ENCODE results near the gene HIGD2B.
"Not testable (repeated sequence)": the region's sequence is repeated elsewhere in the genome, so short reads cannot be mapped to it uniquely, and the experiment has no call there.

HIGD2B gene, protein sequence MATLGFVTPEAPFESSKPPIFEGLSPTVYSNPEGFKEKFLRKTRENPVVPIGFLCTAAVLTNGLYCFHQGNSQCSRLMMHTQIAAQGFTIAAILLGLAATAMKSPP

DNA sequence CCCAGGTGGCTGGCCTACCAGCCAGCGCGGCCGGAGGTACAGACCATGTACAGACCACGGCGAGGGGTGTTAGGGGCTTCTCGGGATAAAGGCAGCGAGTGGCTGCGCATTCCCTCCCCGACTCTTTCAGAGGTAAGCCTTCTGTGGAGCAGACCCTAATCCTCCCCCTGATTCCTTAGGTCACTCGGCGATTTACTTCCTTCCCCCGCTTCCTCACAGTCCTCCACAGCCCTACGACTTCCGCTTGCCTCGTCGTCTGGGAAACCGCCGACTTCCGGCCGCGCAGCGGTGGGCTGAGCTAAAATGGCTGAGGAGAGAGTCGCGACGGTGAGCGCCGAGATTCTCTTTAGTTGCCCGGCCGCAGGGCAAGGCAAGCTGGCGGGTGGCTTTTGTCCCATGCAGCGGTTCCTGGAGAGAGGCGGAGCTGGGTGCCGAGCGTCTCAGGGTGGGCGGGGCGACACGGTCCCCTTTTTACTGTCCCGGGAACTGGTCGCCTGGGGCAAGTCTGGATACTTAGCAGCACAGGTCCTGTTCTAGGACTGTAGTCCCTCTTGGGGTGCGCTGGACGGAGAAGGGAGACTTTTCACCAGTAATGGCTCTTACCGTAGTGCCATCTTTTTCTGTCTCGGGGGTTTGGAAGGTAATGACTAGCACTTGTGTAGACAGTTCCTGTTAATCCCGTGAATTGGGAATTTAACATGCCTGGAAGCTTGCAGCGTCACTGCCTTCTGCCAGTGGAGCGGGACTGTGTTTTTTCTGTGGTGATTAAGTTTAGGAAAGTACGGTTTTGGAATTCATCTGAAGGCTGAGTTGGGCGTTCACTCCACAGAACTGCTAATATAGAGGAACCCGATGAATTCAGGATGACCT, at the start of gene HIGD2B, which contains the start of gene BBS4:
Gene HIGD2B (minus strand): TSS at position 258 of the 870 bp plus-strand sequence. CDS start 9,808 bp downstream, outside the sequence.
Gene BBS4 (plus strand): TSS at position 283 of the 870 bp plus-strand sequence. CDS start 21 bp downstream, at position 304.
- Histone ChIP-seq H3K36me3 (ENCODE audit: control insufficient read depth in 1 of 2, insufficient read depth in 2 of 2, low read length in 2 of 2) (no peaks in the 10 kb centered on the region), H3K4me3 (ENCODE audit: low read depth in 1 of 2, low read length in 2 of 2) (peak within 1 kb of the TSS; percentile 80 to 87), H3K9me3 (ENCODE audit: control insufficient read depth in 1 of 2, low read length in 2 of 2) (no peaks in the 10 kb centered on the region), H3K27me3 (ENCODE audit: low read depth, low read length) (no peaks in the 10 kb centered on the region), H3K27ac (ENCODE audit: low read length) (peak within 1 kb of the TSS; percentile 98), H3K4me1 (ENCODE audit: control insufficient read depth in 1 of 2, insufficient read depth in 2 of 2, low read length in 2 of 2) (peaks cover 5 to 7% of the 10 kb centered on the region in 2 donors)

DNA sequence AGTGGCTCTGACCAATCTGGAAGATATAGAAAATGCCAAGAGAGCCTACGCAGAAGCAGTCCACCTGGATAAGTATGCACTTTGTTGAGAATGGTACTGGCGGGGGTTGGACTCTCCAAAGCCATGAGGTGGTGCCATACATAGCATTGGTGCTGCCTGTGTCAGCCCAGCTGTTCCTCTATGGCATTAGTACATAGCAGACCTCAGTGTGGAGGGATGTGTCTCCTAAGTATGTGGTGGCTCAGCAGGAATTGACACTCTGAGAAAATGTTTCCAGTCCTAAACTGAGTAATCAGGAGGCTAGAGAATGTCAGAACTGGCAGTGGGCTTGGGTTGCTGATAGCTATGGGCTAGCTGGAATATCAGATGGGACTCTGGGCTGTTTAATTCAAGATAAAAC, 49.1 kb upstream of the HIGD2B start:
- Histone ChIP-seq H3K36me3 (ENCODE audit: control insufficient read depth in 1 of 2, insufficient read depth in 2 of 2, low read length in 2 of 2) (peaks cover 38 to 68% of the 10 kb centered on the region in 2 donors), H3K9me3 (ENCODE audit: control insufficient read depth in 1 of 2, low read length in 2 of 2) (no peaks in the 10 kb centered on the region), H3K27ac (ENCODE audit: low read length) (no peak overlapping the region), H3K4me3 (ENCODE audit: low read depth in 1 of 2, low read length in 2 of 2) (no peak overlapping the region), H3K27me3 (ENCODE audit: low read depth, low read length) (no peaks in the 10 kb centered on the region), H3K4me1 (ENCODE audit: control insufficient read depth in 1 of 2, insufficient read depth in 2 of 2, low read length in 2 of 2) (no peaks in the 10 kb centered on the region)

DNA sequence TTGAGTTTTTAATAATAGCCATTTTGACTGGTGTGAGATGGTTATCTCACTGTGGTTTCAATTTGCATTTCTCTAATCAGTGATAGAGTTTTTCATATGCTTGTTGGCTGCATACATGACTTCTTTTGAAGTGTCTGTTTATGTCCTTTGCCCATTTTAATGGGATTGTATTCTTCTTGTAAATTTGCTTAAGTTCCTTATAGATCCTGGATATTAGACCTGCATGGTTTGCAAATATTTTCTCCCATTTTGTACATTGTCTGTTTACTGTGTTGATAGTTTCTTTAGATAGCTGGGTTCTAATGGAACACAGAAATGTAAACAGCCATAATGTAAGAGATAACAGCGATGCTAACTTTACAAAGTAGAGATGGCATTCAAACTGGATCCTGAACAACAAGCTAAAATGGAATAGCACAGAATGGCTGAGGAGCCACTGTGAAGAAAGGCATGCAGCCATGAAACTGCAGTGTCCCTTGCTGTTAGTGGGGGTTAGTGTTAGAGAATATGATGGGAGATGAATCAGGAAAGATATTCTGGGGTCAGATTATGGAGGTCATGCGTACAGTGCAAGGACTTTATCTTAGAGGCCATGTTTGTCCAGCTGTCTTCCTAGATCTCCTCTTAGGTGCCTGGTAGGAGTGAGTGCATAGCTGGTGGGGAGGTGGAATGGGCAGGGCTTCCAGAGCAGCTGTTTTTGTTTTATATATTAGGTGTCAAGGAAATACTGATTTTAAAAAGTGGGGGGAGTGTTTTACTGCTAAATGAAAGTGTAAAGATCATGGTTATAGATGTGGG, 48.2 kb upstream of the HIGD2B start:
- H3K36me3 ChIP-seq (ENCODE audit: control insufficient read depth in 1 of 2, insufficient read depth in 2 of 2, low read length in 2 of 2), result peaks cover 42 to 59% of the 10 kb centered on the region in 2 donors
- H3K27ac ChIP-seq (ENCODE audit: low read length), result no peak overlapping the region
- H3K4me1 ChIP-seq (ENCODE audit: control insufficient read depth in 1 of 2, insufficient read depth in 2 of 2, low read length in 2 of 2), result no peaks in the 10 kb centered on the region
- H3K4me3 ChIP-seq (ENCODE audit: low read depth in 1 of 2, low read length in 2 of 2), result no peak overlapping the region
- no peaks in the 10 kb centered on the region for H3K9me3 ChIP-seq (ENCODE audit: control insufficient read depth in 1 of 2, low read length in 2 of 2)
- H3K27me3 ChIP-seq (ENCODE audit: low read depth, low read length), result no peaks in the 10 kb centered on the region

DNA sequence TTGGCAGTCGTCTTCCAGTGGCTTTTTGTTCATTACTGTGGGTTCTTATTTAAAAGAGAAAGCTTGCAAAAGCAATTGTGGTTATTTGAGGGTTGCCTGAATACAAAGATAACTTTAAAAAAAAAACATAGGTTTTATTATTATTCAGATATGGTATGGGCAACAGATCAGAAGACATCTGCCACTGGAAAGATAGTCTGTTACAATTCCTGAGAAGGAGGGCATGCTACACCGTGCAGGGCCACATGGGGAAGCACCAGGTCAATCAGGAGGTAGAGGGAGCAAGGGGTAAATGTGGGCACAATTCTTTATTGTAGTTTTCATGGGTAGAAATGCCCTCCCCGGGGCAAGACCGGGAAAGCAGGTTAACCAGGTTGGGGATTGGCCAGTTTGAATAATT, 46.5 kb upstream of the HIGD2B start:
- Histone ChIP-seq H3K4me1 (ENCODE audit: control insufficient read depth in 1 of 2, insufficient read depth in 2 of 2, low read length in 2 of 2) (no peaks in the 10 kb centered on the region), H3K4me3 (ENCODE audit: low read depth in 1 of 2, low read length in 2 of 2) (no peak overlapping the region), H3K9me3 (ENCODE audit: control insufficient read depth in 1 of 2, low read length in 2 of 2) (no peaks in the 10 kb centered on the region), H3K27ac (ENCODE audit: low read length) (no peak overlapping the region), H3K27me3 (ENCODE audit: low read depth, low read length) (no peaks in the 10 kb centered on the region), H3K36me3 (ENCODE audit: control insufficient read depth in 1 of 2, insufficient read depth in 2 of 2, low read length in 2 of 2) (peaks cover 41 to 44% of the 10 kb centered on the region in 2 donors)

DNA sequence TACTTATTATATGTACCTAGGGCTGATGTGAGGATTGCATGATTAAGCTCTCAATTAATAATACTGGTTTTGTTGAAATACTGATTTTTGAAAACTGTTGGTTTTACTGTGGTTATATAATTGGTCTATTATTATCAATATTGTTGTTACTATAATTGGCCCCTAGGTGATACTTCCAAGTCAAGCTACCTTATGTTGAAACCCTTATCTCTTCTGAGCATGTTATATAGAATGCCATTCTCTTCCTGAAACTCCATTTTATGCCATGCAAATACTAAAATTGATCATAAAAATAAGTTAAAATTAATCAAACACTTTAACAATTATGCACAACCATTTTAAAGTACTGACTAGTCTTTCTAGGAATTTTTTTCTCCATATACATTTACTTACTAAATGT, 46.1 kb upstream of the HIGD2B start:
- Histone ChIP-seq H3K4me3 (ENCODE audit: low read depth in 1 of 2, low read length in 2 of 2) (no peak overlapping the region), H3K9me3 (ENCODE audit: control insufficient read depth in 1 of 2, low read length in 2 of 2) (no peaks in the 10 kb centered on the region), H3K27ac (ENCODE audit: low read length) (no peak overlapping the region), H3K4me1 (ENCODE audit: control insufficient read depth in 1 of 2, insufficient read depth in 2 of 2, low read length in 2 of 2) (no peaks in the 10 kb centered on the region), H3K36me3 (ENCODE audit: control insufficient read depth in 1 of 2, insufficient read depth in 2 of 2, low read length in 2 of 2) (peaks cover 40 to 41% of the 10 kb centered on the region in 2 donors), H3K27me3 (ENCODE audit: low read depth, low read length) (no peaks in the 10 kb centered on the region)

DNA sequence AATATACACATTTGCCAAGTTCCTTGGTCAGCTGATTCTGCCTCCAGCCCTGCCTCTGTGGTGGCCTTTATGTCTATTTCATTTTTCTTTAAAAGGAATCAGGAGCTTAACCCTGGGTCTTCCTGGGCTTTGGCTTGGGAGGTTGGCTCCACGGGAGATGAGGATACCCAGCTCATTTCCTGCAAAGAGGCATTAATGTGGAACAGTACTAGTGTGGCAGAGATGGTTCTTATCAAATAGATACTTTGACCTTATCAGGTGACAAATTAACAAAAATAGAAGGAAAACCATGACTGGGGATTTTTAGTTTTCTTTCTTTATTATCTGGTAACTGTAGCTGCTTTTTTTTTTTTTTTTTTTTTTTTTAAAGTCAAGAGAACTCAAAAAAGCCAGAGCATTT, 42.8 kb upstream of the HIGD2B start:
- H3K27ac ChIP-seq (ENCODE audit: low read length), result no peak overlapping the region
- H3K4me1 ChIP-seq (ENCODE audit: control insufficient read depth in 1 of 2, insufficient read depth in 2 of 2, low read length in 2 of 2), result no peaks in the 10 kb centered on the region
- no peaks in the 10 kb centered on the region for H3K27me3 ChIP-seq (ENCODE audit: low read depth, low read length)
- no peak overlapping the region for H3K4me3 ChIP-seq (ENCODE audit: low read depth in 1 of 2, low read length in 2 of 2)
- no peaks in the 10 kb centered on the region for H3K9me3 ChIP-seq (ENCODE audit: control insufficient read depth in 1 of 2, low read length in 2 of 2)
- H3K36me3 ChIP-seq (ENCODE audit: control insufficient read depth in 1 of 2, insufficient read depth in 2 of 2, low read length in 2 of 2), result peaks cover 24 to 36% of the 10 kb centered on the region in 2 donors

DNA sequence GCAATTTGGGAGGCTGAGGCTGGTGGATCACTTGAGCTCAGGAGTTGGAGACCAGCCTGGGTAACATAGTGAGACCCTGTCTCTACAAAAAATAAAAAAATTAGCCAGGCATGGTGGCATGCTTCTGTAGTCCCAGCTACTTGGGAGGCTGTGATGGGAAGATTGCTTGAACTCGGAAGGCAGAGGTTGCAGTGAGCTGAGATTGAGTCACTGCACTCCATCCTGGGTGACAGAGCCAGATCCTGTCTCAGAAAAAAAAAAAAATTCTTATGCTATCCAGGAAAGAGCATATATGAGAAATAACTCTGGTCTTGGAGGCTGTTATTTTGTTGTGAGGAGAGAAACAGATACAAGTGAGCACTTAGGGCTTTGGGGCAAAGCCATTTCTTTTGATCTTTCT, 42.3 kb upstream of the HIGD2B start:
- H3K4me3 ChIP-seq (ENCODE audit: low read depth in 1 of 2, low read length in 2 of 2); H3K27me3 ChIP-seq (ENCODE audit: low read depth, low read length); H3K27ac ChIP-seq (ENCODE audit: low read length); H3K4me1 ChIP-seq (ENCODE audit: control insufficient read depth in 1 of 2, insufficient read depth in 2 of 2, low read length in 2 of 2); H3K9me3 ChIP-seq (ENCODE audit: control insufficient read depth in 1 of 2, low read length in 2 of 2): not testable (repeated sequence)
- H3K36me3 ChIP-seq (ENCODE audit: control insufficient read depth in 1 of 2, insufficient read depth in 2 of 2, low read length in 2 of 2), result peaks cover 24 to 36% of the 10 kb centered on the region in 2 donors

DNA sequence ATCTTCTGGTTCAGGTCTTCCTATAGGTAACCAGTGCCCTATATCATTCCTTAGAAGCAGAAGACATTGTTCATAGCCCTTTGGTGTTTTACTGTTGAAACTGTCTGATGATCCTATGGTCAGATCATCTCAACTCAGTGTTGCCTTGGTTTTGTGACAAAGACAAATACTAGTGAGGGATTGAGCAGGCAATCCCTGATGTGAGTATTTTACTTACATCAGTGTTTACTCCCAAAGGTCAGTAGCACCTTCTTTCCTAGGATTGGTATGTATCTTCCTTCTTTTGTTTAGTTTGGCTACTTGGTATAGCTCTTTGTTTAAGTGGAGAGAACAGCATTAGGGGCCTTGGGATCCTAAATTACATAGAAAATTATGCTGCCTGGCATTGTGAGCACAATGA, 41.2 kb upstream of the HIGD2B start:
- H3K27me3 ChIP-seq (ENCODE audit: low read depth, low read length), result no peaks in the 10 kb centered on the region
- H3K9me3 ChIP-seq (ENCODE audit: control insufficient read depth in 1 of 2, low read length in 2 of 2), result no peaks in the 10 kb centered on the region
- H3K27ac ChIP-seq (ENCODE audit: low read length), result no peak overlapping the region
- no peak overlapping the region for H3K4me3 ChIP-seq (ENCODE audit: low read depth in 1 of 2, low read length in 2 of 2)
- peaks cover 24 to 30% of the 10 kb centered on the region in 2 donors for H3K36me3 ChIP-seq (ENCODE audit: control insufficient read depth in 1 of 2, insufficient read depth in 2 of 2, low read length in 2 of 2)
- H3K4me1 ChIP-seq (ENCODE audit: control insufficient read depth in 1 of 2, insufficient read depth in 2 of 2, low read length in 2 of 2), result no peaks in the 10 kb centered on the region

DNA sequence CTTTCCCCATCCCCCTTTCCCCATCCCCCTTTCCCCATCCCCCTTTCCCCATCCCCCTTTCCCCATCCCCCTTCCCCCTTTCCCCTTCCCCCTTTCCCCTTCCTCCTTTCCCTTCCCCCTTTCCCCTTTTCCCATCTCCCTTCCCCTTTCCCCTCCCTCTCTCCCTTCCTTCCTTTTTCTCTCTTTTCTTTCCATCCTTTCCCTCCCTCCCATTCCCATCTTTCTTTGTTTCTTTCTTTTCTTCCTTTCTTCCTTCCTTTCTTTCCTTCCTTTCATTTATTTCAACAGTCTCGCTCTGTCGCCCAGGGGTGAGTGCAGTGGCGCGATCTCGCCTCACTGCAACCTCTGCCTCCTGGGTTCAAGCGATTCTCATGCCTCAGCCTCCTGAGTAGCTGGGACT, 39.9 kb upstream of the HIGD2B start:
- H3K9me3 ChIP-seq (ENCODE audit: control insufficient read depth in 1 of 2, low read length in 2 of 2); H3K4me1 ChIP-seq (ENCODE audit: control insufficient read depth in 1 of 2, insufficient read depth in 2 of 2, low read length in 2 of 2); H3K27ac ChIP-seq (ENCODE audit: low read length); H3K4me3 ChIP-seq (ENCODE audit: low read depth in 1 of 2, low read length in 2 of 2); H3K27me3 ChIP-seq (ENCODE audit: low read depth, low read length): not testable (repeated sequence)
- peaks cover 15 to 17% of the 10 kb centered on the region in 2 donors for H3K36me3 ChIP-seq (ENCODE audit: control insufficient read depth in 1 of 2, insufficient read depth in 2 of 2, low read length in 2 of 2)

DNA sequence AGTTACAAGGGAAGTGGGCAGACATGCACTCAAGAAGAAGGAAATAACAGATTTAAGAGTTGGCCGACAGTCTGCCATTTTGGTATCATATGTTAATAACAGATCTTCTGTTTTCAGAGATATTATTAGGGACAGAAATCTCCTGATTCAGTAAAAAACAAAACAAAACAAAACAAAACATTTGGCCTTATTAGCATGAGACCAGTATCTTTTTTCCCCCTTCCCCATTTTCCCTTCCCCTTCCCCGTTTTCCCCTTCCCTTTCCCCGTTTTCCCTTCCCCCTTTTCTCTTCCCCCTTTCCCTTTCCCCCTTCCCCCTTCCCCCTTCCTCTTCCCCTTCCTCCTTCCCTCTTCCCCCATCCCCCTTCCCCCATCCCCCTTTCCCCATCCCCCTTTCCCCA, 39.5 kb upstream of the HIGD2B start:
- Histone ChIP-seq H3K27me3 (ENCODE audit: low read depth, low read length) (no peaks in the 10 kb centered on the region), H3K36me3 (ENCODE audit: control insufficient read depth in 1 of 2, insufficient read depth in 2 of 2, low read length in 2 of 2) (peaks cover 12 to 13% of the 10 kb centered on the region in 2 donors), H3K9me3 (ENCODE audit: control insufficient read depth in 1 of 2, low read length in 2 of 2) (no peaks in the 10 kb centered on the region), H3K27ac (ENCODE audit: low read length) (no peak overlapping the region), H3K4me1 (ENCODE audit: control insufficient read depth in 1 of 2, insufficient read depth in 2 of 2, low read length in 2 of 2) (no peaks in the 10 kb centered on the region), H3K4me3 (ENCODE audit: low read depth in 1 of 2, low read length in 2 of 2) (no peak overlapping the region)

DNA sequence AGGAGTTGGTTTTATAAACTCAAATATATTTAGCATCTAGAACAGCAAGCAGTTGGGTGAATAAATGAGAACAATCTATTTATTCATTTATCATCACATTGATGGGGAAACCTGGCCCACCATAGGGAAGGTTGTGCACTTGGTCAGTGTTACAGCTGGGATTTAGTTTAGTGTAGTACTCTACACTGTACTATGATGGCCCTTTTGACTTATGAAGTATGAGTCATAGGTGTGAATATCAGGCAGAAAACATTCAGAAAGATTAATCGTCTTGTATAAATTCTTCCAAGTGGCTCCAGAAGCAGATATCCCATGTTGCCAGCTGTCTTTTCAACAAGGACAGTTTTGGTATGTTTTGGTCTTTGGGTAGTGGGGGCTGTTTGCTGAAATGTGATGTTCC, 38.0 kb upstream of the HIGD2B start:
- peaks cover 8 to 12% of the 10 kb centered on the region in 2 donors for H3K36me3 ChIP-seq (ENCODE audit: control insufficient read depth in 1 of 2, insufficient read depth in 2 of 2, low read length in 2 of 2)
- no peak overlapping the region for H3K4me3 ChIP-seq (ENCODE audit: low read depth in 1 of 2, low read length in 2 of 2)
- no peaks in the 10 kb centered on the region for H3K4me1 ChIP-seq (ENCODE audit: control insufficient read depth in 1 of 2, insufficient read depth in 2 of 2, low read length in 2 of 2)
- H3K27me3 ChIP-seq (ENCODE audit: low read depth, low read length), result no peaks in the 10 kb centered on the region
- no peak overlapping the region for H3K27ac ChIP-seq (ENCODE audit: low read length)
- no peaks in the 10 kb centered on the region for H3K9me3 ChIP-seq (ENCODE audit: control insufficient read depth in 1 of 2, low read length in 2 of 2)

Measured in muscle layer of duodenum (tissue), 2 donors.